Measurements from ENCODE around the gene LRP11.

LRP11 gene

DNA sequence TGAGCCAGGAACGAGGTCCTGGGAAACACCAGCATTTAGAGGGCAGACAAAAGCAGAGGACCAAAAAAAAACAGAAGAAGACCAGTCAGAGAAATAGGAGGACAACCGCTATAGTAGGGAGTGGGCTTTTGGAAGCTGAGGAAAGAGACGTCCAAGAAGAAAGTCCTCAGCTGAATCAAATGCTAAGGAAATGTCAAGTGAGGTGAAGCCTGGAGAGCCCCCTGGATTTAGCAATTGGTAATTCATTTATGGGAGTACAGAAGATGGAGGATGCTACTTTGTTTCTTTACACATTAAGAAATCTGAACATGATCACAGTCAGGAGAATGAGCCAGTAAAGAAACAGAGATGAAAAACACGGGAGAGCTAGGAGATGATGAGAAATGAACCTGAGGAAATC lies 41.1 kb downstream of the LRP11 start:
- TF ChIP-seq ZBTB7A (IDR thresholded peaks at IDR 0.05; ENCODE audit: low read depth) = no peak
- no peak for TF ChIP-seq YY1 (IDR thresholded peaks at IDR 0.05; ENCODE audit: low read depth)
- no peak for TF ChIP-seq CREB1 (IDR thresholded peaks at IDR 0.05; ENCODE audit: low read depth)
- TF ChIP-seq NFIC (IDR thresholded peaks at IDR 0.05) = no peak
- TF ChIP-seq TCF12 (IDR thresholded peaks at IDR 0.05; ENCODE audit: low read depth) = no peak
- no peak for TF ChIP-seq FOXM1 (IDR thresholded peaks at IDR 0.05; ENCODE audit: borderline replicate concordance, low read depth)
- no peak for TF ChIP-seq RAD21 (IDR thresholded peaks at IDR 0.05; ENCODE audit: low read depth)
- no peak for TF ChIP-seq EP300 (IDR thresholded peaks at IDR 0.05; ENCODE audit: borderline replicate concordance)
- no peak for TF ChIP-seq CEBPB (IDR thresholded peaks at IDR 0.05)
- TF ChIP-seq, protein P1, sequence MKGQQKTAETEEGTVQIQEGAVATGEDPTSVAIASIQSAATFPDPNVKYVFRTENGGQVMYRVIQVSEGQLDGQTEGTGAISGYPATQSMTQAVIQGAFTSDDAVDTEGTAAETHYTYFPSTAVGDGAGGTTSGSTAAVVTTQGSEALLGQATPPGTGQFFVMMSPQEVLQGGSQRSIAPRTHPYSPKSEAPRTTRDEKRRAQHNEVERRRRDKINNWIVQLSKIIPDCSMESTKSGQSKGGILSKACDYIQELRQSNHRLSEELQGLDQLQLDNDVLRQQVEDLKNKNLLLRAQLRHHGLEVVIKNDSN (IDR thresholded peaks at IDR 0.05) = no peak
- TF ChIP-seq EGR1 (IDR thresholded peaks at IDR 0.05) = no peak
- no peak for TF ChIP-seq MAX (IDR thresholded peaks at IDR 0.05)
- no peak for TF ChIP-seq TAF1 (IDR thresholded peaks at IDR 0.05; ENCODE audit: low read depth)
- TF ChIP-seq TEAD4 (IDR thresholded peaks at IDR 0.05) = no peak
- TF ChIP-seq, protein P2, sequence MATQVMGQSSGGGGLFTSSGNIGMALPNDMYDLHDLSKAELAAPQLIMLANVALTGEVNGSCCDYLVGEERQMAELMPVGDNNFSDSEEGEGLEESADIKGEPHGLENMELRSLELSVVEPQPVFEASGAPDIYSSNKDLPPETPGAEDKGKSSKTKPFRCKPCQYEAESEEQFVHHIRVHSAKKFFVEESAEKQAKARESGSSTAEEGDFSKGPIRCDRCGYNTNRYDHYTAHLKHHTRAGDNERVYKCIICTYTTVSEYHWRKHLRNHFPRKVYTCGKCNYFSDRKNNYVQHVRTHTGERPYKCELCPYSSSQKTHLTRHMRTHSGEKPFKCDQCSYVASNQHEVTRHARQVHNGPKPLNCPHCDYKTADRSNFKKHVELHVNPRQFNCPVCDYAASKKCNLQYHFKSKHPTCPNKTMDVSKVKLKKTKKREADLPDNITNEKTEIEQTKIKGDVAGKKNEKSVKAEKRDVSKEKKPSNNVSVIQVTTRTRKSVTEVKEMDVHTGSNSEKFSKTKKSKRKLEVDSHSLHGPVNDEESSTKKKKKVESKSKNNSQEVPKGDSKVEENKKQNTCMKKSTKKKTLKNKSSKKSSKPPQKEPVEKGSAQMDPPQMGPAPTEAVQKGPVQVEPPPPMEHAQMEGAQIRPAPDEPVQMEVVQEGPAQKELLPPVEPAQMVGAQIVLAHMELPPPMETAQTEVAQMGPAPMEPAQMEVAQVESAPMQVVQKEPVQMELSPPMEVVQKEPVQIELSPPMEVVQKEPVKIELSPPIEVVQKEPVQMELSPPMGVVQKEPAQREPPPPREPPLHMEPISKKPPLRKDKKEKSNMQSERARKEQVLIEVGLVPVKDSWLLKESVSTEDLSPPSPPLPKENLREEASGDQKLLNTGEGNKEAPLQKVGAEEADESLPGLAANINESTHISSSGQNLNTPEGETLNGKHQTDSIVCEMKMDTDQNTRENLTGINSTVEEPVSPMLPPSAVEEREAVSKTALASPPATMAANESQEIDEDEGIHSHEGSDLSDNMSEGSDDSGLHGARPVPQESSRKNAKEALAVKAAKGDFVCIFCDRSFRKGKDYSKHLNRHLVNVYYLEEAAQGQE (IDR thresholded peaks at IDR 0.05; ENCODE audit: low read depth) = no peak

GRCh38 chr6:149821492-149821891 lies 42.7 kb downstream of the LRP11 start:
- TF ChIP-seq CREB1 (IDR thresholded peaks at IDR 0.05; ENCODE audit: low read depth) (no peak), NFIC (IDR thresholded peaks at IDR 0.05) (no peak), YY1 (IDR thresholded peaks at IDR 0.05; ENCODE audit: low read depth) (no peak), TEAD4 (IDR thresholded peaks at IDR 0.05) (no peak), ZBTB7A (IDR thresholded peaks at IDR 0.05; ENCODE audit: low read depth) (no peak), EGR1 (IDR thresholded peaks at IDR 0.05) (no peak), MAX (IDR thresholded peaks at IDR 0.05) (no peak), TAF1 (IDR thresholded peaks at IDR 0.05; ENCODE audit: low read depth) (no peak), TCF12 (IDR thresholded peaks at IDR 0.05; ENCODE audit: low read depth) (no peak), RAD21 (IDR thresholded peaks at IDR 0.05; ENCODE audit: low read depth) (no peak), CEBPB (IDR thresholded peaks at IDR 0.05) (no peak), FOXM1 (IDR thresholded peaks at IDR 0.05; ENCODE audit: borderline replicate concordance, low read depth) (no peak), EP300 (IDR thresholded peaks at IDR 0.05; ENCODE audit: borderline replicate concordance) (no peak)
- TF ChIP-seq, protein P1 (IDR thresholded peaks at IDR 0.05) = no peak
- TF ChIP-seq, protein P2 (IDR thresholded peaks at IDR 0.05; ENCODE audit: low read depth) = no peak

DNA sequence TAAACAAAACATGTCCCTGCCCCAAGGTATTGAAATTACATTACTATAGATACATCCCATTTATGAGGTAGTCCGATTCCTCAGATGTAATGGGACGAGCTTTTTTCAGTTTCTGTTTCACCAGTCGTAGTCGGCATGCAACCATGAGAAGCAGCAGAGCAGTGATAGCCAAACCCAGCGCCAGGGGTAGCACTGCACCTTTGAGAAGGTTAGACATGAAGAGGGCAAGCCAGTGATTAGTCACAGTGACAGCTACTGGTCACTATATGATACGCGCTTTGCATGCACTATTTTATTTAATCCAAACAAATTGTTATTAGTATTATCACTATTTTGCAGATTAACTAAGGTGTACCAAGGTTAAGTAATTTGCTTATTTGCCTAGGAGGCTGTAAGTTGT lies 43.7 kb downstream of the LRP11 start:
- no peak for TF ChIP-seq MAX (IDR thresholded peaks at IDR 0.05)
- TF ChIP-seq EP300 (IDR thresholded peaks at IDR 0.05; ENCODE audit: borderline replicate concordance) = no peak
- TF ChIP-seq, protein P2 (IDR thresholded peaks at IDR 0.05; ENCODE audit: low read depth) = no peak
- TF ChIP-seq RAD21 (IDR thresholded peaks at IDR 0.05; ENCODE audit: low read depth) = no peak
- TF ChIP-seq TAF1 (IDR thresholded peaks at IDR 0.05; ENCODE audit: low read depth) = no peak
- TF ChIP-seq CEBPB (IDR thresholded peaks at IDR 0.05) = no peak
- TF ChIP-seq, protein P1 (IDR thresholded peaks at IDR 0.05) = no peak
- no peak for TF ChIP-seq CREB1 (IDR thresholded peaks at IDR 0.05; ENCODE audit: low read depth)
- no peak for TF ChIP-seq TEAD4 (IDR thresholded peaks at IDR 0.05)
- TF ChIP-seq TCF12 (IDR thresholded peaks at IDR 0.05; ENCODE audit: low read depth) = no peak
- TF ChIP-seq EGR1 (IDR thresholded peaks at IDR 0.05) = no peak
- no peak for TF ChIP-seq NFIC (IDR thresholded peaks at IDR 0.05)
- TF ChIP-seq YY1 (IDR thresholded peaks at IDR 0.05; ENCODE audit: low read depth) = no peak
- no peak for TF ChIP-seq FOXM1 (IDR thresholded peaks at IDR 0.05; ENCODE audit: borderline replicate concordance, low read depth)
- TF ChIP-seq ZBTB7A (IDR thresholded peaks at IDR 0.05; ENCODE audit: low read depth) = no peak

Measured in Ishikawa (cell line).